Cardiac ventricle fibroblast (primary cell): ENCODE data around the gene PAK3. TPM values are rescaled to one million over a fixed set of nuclear protein-coding genes. Genes with fewer than 3 reads are reported as not detected.

ENCODE experiments used
- total RNA-seq: library from RNA; depleted of rRNA; stranded (reverse); fragments of >200 nt; gene quantifications from 2 replicates; pipeline ENCODE4 v1.2.3, GENCODE V29; 2015

PAK3 gene
- total RNA-seq = 0.12 and 0.15 TPM in 2 replicates

GRCh38 chrX:111095974-111096895 is at the start of gene PAK3:
Gene PAK3, plus strand, starts transcription at chrX:111096191. Its CDS starts 26,913 bp downstream, at chrX:111123104.

DNA sequence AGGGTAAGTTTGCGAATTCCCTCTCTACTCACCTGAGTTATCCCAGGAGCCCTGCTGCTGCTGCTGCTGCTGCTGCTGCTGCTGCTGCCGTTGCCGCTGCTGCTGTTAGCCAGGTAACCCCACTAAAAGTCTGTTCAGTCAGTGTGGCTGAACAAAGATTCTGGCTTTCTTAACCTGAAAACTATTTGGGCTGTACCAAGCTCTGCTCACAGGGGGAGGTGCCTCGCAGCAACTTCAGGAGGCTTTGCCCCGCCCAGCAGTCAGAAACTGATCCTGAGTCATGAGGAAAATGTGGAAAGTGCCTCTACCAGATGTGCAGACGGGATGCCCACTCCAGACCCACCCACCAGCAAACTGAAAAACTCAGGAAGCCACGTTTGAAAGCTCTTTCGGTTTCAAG is 174.3 kb downstream of the PAK3 start, which contains the start of gene CAPN6:
CAPN6 (minus strand) TSS at position 145 of the 400 bp plus-strand sequence. CDS start 6,547 bp downstream, outside the sequence.

Other genes starting within 250 kb of the PAK3 start
- 0.05 TPM in 1 of 2 replicates, not detected in the other for gene CAPN6, start 174.3 kb downstream of the PAK3 start, total RNA-seq